Stimulated activated CD4-positive, alpha-beta T cell treated with anti-CD3 and anti-CD28 coated beads, Interleukin-15, amount 100 ng/mL, for 48 hours (primary cell): ENCODE data around the gene SEMA4D.

Experiments used
- DNase-seq, 2 donors: peaks; one replicate each; pipeline ENCODE4 v3.0.0-alpha.2; 2020; ENCODE audit warnings: low read depth in 2 of 2

SEMA4D gene

DNA sequence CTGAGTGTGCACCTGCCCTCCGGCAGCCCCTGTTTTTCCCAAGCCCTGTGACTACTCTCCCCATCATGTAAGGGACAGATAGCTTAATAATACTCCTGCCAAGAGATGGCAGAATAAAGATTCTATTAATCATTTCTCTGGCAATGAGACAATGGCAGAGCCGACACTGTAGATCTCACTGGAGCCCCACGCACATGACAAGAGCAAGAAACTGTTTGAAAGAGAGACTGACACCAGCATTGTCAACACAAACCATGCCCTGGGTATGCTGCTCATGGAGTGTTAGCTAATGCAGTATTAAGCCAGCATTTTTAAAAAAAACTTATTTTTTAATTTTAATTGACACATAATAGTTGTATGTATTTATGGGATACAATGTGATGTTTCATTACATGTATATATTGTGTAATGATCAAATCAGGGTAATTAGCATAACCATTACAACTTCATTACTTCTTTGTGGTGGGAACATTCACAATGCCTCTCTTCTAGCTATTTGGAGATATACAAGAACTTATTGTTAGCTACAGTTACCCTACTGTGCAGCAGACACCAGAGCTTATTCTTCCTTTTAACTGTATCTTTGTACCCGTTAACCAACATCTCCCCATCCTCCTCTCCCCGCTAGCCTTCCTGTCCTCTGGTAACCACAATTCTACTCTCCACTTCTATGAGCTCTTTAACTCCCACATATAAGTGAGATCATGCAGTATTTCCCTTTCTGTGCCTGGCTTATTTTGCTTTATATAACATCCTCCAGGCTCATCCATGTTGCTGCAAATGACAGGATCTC, 31.5 kb upstream of the SEMA4D start:
- DNase-seq: no peak

GRCh38 chr9:89528540-89528939, 30.6 kb upstream of the SEMA4D start:
- no peak for DNase-seq

DNA sequence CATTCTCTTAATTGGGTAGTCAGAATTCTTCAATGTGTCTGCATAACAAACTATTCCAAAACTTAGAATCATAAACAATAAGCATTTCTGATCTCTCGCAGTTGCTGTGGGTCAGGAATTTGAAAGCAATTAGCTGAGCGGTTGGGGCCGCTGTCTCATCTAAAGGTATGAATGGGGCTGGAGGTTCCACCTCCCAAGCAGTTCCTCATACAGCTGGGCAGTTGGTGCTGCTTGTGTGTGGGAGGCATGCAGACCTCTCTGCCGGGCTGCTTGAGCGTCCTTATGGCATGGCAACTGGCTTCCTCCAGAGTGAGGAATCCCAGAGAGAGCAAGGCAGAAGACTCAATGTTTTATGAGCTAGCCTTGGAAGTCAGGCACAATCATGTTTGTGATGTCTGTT, 30.2 kb upstream of the SEMA4D start:
- DNase-seq: no peak

- no peak for DNase-seq
Measured at GRCh38 chr9:89527084-89527483, 29.2 kb upstream of the SEMA4D start.

DNA sequence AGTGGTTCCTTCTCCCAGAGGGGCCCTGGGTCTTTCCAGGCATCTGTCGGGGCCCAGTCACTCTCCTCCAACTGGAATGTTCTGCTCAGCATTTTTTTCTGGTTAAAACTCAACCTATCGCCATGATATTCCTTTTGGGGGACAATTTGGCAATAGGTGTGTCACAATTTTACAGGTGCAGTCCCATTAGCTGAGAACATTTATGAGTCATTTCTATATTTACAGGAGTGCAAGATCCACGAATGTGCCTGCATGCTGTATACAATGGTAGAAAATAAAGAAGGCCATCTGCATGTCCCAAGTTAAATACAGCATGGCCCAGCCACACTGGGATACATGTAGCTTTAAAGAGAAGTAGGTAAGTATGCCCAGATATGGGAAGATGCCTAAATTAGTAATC, 28.8 kb upstream of the SEMA4D start:
- no peak for DNase-seq

DNA sequence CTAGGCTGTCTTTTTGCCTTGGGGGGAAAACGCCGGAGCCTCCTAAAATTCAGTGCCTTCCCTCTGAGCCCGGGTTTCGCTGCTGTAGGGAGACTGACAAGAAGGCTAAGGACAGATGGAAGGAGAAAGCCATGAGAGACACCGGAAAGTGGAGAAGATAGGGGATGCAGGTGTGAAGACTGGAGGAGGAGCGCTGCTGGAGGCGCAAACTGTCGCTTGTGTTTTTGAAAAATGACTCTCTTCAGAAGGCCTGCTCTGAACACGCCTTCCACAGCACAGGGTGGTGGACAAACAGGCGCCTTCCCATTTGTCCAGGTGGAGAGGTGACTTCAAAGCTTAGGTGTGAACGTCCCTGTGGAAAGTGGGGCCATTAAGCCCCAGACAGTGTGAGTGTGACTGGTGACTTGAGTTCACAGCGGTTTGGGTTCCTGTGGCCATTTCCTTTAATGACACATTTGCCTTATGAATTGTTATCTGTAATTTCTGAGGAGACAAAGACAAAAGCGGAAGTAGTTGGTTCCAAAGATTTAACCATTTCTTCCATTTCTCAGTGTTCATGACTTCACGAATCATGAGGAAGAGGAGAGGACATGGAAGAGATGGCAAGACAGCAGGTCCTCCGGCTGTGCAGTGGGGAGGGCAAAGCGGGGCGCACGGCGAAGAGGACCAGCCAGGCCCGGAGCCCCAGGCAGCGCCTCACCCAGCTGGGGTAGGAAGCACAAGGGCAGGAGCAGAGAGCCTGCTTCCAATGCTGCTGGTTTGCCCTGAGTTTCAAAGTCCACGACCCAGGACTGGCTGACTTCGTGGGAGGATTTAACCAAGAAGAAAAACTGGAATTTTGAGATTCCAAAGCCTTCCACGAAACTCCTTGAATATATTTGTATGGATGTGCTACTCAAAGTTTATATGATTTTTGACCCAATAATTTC, 27.8 kb upstream of the SEMA4D start:
- no peak for DNase-seq

DNA sequence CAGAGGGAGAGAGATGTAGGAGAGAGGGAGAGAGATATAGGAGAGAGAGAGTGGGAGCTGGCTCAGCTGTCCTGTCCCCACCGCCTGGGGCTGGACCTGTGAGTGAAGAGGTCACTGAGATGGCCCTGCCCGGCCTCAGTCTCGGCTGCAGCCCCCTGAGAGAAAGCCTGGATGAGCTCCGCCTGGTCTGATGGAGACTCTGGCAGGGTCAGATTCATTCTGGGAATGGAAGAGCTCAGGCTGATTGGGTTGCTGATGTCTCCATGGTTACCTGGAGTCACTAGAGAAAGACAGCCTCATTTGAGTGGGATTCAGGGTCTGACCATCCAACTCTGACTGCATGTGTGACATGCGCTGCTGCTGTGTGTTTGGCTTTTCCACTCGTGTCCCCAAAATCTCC, 27.1 kb upstream of the SEMA4D start:
- DNase-seq: no peak

GRCh38 chr9:89523948-89524347, 26.0 kb upstream of the SEMA4D start:
- no peak for DNase-seq

DNA sequence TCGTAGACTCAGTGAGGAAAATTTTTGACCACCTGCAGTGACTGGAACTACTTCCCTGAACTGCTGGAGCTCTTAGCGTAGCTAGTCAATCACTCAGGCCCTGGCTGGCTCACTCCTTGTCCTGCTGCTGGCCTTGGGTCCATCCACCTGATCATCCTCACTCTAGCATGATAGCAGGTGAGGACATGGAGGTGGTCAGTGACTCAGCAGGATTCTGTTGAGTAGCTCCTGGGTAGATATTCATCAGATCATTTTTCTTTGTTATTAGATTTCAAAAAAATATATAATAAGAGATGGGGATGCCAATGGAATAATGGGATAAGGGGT, 25.0 kb upstream of the SEMA4D start:
- DNase-seq: no peak

DNA sequence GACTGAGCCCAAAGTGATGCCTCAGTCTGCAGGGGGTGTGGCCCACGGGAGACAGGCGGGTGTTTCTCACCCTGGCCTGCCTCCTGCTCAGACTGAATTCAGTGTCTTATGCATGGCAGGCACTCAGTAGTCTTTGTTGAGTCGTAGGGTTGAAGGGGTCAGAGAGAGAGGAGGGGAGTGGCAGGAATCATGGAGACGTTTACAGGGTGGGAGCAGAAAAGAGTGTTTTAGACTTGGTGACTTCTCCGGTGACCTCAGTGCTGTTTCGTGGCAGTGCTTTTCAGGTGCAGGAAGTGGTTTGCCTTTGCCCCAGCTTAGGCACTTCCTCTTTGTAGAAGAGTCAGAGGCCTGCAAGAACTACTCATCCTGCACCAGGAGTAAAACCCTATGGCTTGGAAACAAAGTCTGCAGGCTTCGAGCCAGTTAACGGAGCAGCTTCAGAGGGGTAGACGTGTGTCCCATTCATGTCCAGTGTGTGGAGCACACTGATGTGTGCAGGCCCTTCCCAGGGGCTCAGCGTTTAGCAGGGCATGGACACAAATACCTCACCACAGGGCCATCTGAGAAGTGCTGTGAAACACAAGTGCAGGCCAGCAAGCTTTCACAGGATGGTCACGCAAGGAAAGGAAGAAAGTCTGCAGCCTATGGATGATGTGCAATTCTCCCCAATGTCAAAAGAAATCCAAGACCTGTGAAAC, 24.5 kb upstream of the SEMA4D start:
- peak; percentile 53 to 59 for DNase-seq

GRCh38 chr9:89519366-89519805, 21.5 kb upstream of the SEMA4D start:
- no peak for DNase-seq

DNA sequence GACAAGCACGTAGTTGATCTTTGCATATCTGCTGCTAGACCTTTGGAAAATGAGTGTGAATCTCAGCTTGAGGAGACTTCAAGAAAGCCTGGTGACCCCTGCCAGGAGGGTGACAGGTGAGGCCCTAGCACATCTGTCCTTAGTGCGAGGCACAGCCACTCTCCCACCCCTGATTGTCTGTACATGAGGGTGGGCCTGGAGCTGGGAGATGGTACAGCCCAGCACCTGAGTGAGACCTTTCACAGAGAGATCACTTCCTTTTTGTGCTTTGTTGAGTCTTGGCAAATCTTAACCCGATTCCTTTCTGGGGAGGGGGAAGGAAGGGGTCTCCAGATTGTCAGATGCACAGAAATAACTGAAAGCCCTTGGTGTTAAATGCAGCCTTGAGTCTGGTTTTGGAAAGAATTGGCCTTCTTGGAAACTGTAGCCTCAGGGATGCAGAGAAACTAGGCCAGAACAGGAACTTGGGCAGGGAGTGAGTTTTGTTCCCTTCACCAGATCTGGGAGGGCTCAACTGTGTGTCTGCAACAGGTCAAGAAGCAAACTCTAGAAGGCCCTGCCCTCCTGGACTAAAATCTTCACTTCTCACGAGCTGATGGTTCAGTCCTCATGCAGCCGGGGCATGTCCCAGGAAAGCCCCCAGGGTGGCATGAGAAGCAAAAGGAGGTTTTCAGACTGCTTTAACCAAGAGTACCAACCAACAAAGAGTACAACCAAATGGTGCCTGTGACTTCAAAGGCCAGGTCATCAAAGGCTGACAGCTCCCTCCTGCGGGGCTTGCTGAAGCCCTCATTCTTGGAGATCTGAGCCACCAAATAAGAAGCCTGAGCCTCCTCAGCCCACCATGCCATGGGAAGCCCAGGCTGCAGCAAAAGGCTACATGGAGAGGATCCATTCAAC, 20.8 kb upstream of the SEMA4D start:
- no peak for DNase-seq

DNA sequence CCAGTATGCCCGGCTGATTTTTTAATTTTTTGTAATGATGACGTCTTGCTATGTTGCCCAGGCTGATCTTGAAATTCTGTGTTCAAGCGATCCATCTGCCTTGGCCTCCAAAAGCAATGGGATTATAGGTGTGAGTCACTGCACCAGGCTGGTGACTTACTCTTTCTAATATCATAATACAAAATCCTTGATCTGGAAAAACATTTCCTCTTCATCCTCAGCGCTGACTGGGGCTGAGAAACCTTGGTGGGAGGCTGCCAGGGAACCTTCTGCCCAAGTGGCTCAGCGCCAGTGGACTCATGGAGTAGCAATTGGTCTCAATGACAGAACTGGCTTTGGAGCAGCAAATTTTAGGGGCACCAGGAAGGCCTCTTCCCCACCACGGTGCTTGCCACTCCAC, 17.5 kb upstream of the SEMA4D start:
- DNase-seq: no peak

DNA sequence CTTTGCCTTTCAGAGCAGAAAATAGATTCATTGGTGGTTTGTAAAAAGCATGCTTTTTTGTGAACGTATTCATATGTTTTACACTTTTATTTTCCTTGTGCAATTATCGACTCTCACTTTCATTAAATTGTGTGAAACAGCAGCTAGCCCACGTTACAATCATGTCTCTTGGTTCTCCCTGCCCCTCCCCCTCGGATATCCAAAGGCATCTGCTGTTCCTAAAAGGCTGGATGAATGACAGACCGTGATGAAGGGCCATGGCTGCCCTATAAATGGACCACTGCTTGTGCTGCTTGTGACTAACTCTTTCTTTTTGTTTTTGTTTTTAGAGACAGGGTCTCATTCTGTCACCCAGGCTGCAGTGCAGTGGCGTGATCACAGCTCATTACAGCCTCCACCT, 17.0 kb upstream of the SEMA4D start:
- DNase-seq: no peak

GRCh38 chr9:89514337-89514736, 16.4 kb upstream of the SEMA4D start:
- DNase-seq: no peak

DNA sequence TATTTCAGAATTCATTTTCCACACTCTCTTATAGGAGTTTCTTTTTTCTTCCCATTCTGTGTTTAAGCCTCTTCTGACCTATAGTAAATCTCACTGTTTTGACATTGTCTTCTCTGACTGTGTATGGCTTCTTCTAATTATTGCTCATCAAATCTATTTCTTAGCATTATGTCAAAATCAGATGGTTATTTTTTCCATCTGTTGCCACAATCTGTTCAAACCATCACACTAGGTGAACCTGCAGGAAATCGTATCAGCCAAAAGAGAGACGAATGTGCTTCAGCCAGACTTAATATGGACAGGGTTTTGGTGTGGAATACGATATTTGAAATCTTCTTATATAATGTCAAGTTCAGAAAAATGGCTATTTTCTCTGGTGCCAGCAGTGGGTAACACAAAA, 15.9 kb upstream of the SEMA4D start:
- DNase-seq: no peak

DNA sequence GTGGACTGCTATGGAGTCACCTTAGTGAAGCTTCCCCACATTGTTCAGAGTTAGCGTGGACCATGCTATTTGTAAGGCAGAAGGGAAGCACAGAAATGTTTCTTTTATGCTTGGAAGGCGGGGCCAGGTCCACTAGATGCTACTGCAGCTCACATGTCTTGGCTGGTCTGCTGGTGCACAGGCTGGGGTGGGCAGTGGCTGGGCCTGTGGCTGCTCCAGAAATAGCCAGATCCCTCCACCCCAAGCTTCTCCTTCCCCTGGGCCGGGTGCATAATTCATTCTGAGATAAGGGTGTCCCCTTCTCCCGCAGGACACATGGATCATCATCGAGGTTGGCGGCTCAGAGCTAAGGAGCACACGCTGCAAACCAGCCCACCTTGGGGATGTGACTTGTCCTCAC, 14.5 kb upstream of the SEMA4D start:
- no peak for DNase-seq

DNA sequence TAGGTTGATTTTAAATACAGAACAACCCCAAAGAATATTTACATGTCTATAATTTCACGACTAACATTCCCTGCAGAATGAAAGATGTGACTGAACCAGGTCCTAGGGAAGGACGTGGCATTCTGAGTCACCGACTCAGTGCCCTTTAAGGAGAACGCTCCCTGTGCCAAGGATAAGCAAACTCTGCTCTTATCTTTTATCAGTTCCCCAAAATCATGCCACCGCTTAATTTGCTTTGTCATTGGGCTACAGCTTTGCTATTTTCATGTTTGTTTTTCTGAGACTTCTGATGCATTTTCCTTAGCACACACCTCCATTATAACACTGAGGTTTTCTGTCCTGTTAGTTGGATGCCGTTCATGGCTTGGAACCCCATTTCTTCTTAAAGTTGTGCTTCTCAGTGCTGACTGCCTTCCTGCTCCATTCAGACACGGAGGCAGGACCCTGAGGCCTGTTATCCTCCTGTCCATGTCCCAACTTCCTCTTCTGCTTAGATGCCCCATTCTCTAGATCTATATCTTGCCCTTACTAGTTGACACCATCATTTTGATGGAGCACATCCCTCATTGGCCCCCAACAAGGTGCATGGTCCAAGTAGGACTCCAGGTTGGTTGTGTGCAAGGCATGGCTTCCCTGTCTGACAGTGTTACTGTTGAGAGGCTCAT, 11.2 kb upstream of the SEMA4D start:
- DNase-seq: no peak

GRCh38 chr9:89505911-89506310, 8.0 kb upstream of the SEMA4D start:
- DNase-seq: no peak

DNA sequence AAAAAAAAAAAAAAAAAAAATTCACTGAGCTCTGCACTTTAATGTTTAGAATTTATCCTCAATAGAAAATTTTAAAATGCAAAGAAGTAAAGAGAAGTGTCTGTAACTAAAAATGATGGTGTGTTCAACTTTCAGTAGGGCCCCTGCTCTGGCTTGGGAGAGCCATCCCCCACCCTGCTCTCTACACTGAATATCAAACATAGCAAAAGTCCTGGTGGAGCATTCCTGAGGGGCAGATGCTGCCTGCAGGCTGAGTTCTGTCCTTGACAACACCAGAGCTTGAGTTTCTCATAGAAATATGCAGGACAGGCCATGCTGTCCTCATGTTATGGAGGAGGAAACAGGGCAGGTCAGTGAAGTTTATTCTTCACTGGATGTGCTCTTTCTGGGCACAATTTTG, 7.1 kb upstream of the SEMA4D start:
- DNase-seq: no peak

GRCh38 chr9:89502671-89503070, 4.8 kb upstream of the SEMA4D start:
- DNase-seq: no peak
